A673 (cell line): ENCODE results near the gene CACNA2D3. TPM values are rescaled to one million over a fixed set of nuclear protein-coding genes. Genes with fewer than 3 reads are reported as not detected.

Experiments used
- BruUV-seq: library from RNA; stranded (reverse); fragments of 400-500 nt; replicated peaks from 2 replicates; lab custom pipeline; 2021; lab: Mats Ljungman, UMichigan
- CTCF ChIA-PET: fragments of 300-600 bp; sonication (Branson Sonifier 250); formaldehyde crosslinking; loops from one replicate; lab custom pipeline; 2022; ENCODE audit warnings: antibody characterized with exemption; lab: Charles Lee
- POLR2A ChIA-PET: fragments of 300-600 bp; sonication (Branson Sonifier 250); formaldehyde crosslinking; loops from one replicate; lab custom pipeline; 2022; ENCODE audit warnings: antibody characterized with exemption; ENCODE audit not compliant: low non-redundant PET; lab: Charles Lee
- DNase-seq: peaks from one replicate; pipeline ENCODE4 v3.0.0-alpha.2; 2015; ENCODE audit warnings: low spot score
- H3K27ac ChIP-seq: fragments of 200-600 bp; sonication (generic); 2 replicates; pipeline ENCODE4 v1.5.1; 2016; ENCODE audit warnings: mixed run types, low read depth, mild to moderate bottlenecking, mixed read lengths, antibody characterized with exemption, low read length; ENCODE audit not compliant: poor library complexity, severe bottlenecking
- H3K27me3 ChIP-seq: fragments of 200-600 bp; sonication (generic); replicated peaks from 2 replicates; pipeline ENCODE4 v1.6.1; 2017; ENCODE audit warnings: mixed run types, low read depth, mild to moderate bottlenecking, mixed read lengths, antibody characterized with exemption, low read length; ENCODE audit not compliant: insufficient read depth, poor library complexity
- H3K36me3 ChIP-seq: fragments of 200-600 bp; sonication (generic); 2 replicates; pipeline ENCODE4 v1.6.1; 2016; ENCODE audit warnings: mixed run types, mild to moderate bottlenecking, mixed read lengths, antibody characterized with exemption, low read length; ENCODE audit not compliant: insufficient read depth, poor library complexity, severe bottlenecking
- H3K4me1 ChIP-seq: fragments of 200-600 bp; sonication (generic); 2 replicates; pipeline ENCODE4 v1.6.1; 2017; ENCODE audit warnings: mixed run types, mild to moderate bottlenecking, mixed read lengths, antibody characterized with exemption, low read length; ENCODE audit not compliant: insufficient read depth, poor library complexity, severe bottlenecking
- H3K4me3 ChIP-seq: fragments of 200-600 bp; sonication (generic); 2 replicates; pipeline ENCODE4 v1.5.1; 2016; ENCODE audit warnings: low read depth, mixed run types, mild to moderate bottlenecking, mixed read lengths, low read length; ENCODE audit not compliant: poor library complexity, severe bottlenecking
- H3K9me3 ChIP-seq: fragments of 200-600 bp; sonication (generic); 2 replicates; pipeline ENCODE4 v1.6.1; 2016; ENCODE audit warnings: mixed run types, low read depth, mild to moderate bottlenecking, mixed read lengths, antibody characterized with exemption, low read length; ENCODE audit not compliant: poor library complexity, severe bottlenecking
- EZH2 ChIP-seq: fragments of 200-600 bp; sonication (generic); IDR thresholded peaks from 2 replicates; pipeline ENCODE4 v1.6.1; 2017; ENCODE audit warnings: borderline replicate concordance, low read depth, mild to moderate bottlenecking, mixed read lengths, antibody characterized with exemption, low read length; ENCODE audit not compliant: poor library complexity, severe bottlenecking
- intact Hi-C: fragments of 100-400 bp; cut with micrococcal nuclease; formaldehyde crosslinking; loops from one replicate; pipeline ENCODE4 v1.10.0; 2022; ENCODE audit not compliant: unreplicated experiment
- total RNA-seq: library from RNA; stranded (reverse); gene quantifications from 2 replicates; pipeline ENCODE4 v1.2.3, GENCODE V29; 2021
- TF ChIP-seq, protein P1 (sequence below): fragments of 300-800, 200-600 bp; sonication (generic); conservative IDR thresholded peaks from 2 replicates; pipeline ENCODE4 v1.5.1; 2017; ENCODE audit warnings: low read depth, mild to moderate bottlenecking, antibody characterized with exemption, low read length, moderate library complexity, mixed read lengths

CACNA2D3 gene
- total RNA-seq, 1 experiment from 2014 or later: not detected

DNA sequence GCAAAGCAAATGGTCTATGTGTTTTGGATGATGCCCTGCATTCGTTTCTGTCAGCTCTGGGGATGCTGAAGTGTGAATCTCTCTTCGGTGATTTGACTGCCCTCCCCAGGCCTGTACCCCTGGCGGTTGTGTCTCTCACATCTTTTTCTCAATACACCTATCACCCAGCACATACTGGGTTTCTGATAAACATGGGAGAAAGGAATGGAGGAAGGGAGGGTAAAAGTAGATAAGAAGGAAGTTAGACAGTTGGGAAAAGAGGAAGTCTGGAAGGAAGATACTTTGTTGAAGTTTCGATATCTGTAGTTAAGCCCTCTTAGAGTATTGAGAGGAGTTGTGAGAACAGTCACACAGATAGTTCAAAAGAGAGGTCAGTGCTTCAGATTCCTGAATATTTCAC lies 841.3 kb downstream of the CACNA2D3 start:
- ChIA-PET CTCF (no interaction called here), POLR2A (no interaction called here)
- H3K4me1 ChIP-seq: no peaks in the 10 kb centered on the region
- H3K36me3 ChIP-seq: no peaks in the 10 kb centered on the region
- DNase-seq: no peak
- BruUV-seq: no TSS peak
- no peaks in the 10 kb centered on the region for H3K27me3 ChIP-seq
- H3K27ac ChIP-seq: no peak overlapping the region
- no peak overlapping the region for H3K4me3 ChIP-seq
- H3K9me3 ChIP-seq: no peaks in the 10 kb centered on the region
- intact Hi-C loops: no loop called here
- TF ChIP-seq EZH2: no peak
- TF ChIP-seq, protein P1, sequence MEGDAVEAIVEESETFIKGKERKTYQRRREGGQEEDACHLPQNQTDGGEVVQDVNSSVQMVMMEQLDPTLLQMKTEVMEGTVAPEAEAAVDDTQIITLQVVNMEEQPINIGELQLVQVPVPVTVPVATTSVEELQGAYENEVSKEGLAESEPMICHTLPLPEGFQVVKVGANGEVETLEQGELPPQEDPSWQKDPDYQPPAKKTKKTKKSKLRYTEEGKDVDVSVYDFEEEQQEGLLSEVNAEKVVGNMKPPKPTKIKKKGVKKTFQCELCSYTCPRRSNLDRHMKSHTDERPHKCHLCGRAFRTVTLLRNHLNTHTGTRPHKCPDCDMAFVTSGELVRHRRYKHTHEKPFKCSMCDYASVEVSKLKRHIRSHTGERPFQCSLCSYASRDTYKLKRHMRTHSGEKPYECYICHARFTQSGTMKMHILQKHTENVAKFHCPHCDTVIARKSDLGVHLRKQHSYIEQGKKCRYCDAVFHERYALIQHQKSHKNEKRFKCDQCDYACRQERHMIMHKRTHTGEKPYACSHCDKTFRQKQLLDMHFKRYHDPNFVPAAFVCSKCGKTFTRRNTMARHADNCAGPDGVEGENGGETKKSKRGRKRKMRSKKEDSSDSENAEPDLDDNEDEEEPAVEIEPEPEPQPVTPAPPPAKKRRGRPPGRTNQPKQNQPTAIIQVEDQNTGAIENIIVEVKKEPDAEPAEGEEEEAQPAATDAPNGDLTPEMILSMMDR: no peak

DNA sequence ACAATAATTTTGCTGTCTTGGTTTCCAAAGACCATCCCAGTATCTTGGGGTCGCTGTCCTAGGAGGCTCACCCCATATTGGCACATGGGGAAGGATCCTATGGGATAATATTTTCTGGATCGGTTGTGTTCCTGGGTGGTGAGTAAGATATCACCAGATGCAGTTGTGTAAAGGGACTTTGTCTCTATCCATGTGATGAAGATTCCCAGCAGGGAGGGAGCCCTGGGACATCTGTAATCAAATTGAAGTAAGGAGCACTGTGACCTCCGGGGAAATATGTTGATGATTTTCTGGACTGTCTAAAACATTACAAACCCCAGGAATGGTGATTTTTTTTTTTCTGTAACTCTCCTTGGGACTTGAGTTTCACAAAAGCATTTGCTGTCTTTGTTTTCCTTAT lies 841.7 kb downstream of the CACNA2D3 start:
- ChIA-PET POLR2A (no interaction called here), CTCF (no interaction called here)
- intact Hi-C loops: no loop called here
- TF ChIP-seq EZH2: no peak
- TF ChIP-seq, protein P1: no peak
- no peaks in the 10 kb centered on the region for H3K36me3 ChIP-seq
- H3K27ac ChIP-seq: no peak overlapping the region
- H3K4me3 ChIP-seq: no peak overlapping the region
- no peaks in the 10 kb centered on the region for H3K27me3 ChIP-seq
- H3K4me1 ChIP-seq: no peaks in the 10 kb centered on the region
- no TSS peak for BruUV-seq
- DNase-seq: no peak
- H3K9me3 ChIP-seq: no peaks in the 10 kb centered on the region

DNA sequence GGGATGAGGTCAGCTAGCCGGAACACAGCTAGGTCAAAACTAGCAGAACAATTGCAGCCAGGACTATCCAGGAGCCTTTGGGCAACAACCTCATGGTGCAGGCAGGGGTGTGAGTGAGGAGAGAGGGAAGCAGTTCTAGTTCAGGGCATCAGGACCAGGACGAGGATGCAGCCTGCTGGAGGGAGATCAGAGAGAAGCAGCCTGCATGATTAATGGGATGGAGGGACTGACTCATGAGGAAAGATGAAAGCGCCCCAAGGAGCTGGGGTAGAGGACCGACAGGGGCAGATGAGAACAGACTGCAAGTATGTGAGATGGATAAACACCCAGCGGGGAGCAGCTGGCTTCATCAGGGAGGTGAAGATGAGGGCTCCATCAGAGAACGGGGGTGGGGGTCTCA lies 843.4 kb downstream of the CACNA2D3 start:
- H3K4me1 ChIP-seq: no peaks in the 10 kb centered on the region
- no peak for DNase-seq
- intact Hi-C loops: no loop called here
- BruUV-seq: no TSS peak
- H3K27me3 ChIP-seq: no peaks in the 10 kb centered on the region
- H3K9me3 ChIP-seq: no peaks in the 10 kb centered on the region
- no peak for TF ChIP-seq EZH2
- TF ChIP-seq, protein P1: no peak
- H3K27ac ChIP-seq: no peak overlapping the region
- ChIA-PET CTCF (no interaction called here), POLR2A (no interaction called here)
- no peaks in the 10 kb centered on the region for H3K36me3 ChIP-seq
- H3K4me3 ChIP-seq: no peak overlapping the region
